22Rv1 (cell line): ENCODE measurements around the gene MTCH1.

Experiments
- ZFX ChIP-seq: fragments of 450-650 bp; IDR thresholded peaks from 2 replicates; pipeline ENCODE4 v1.6.1; 2017; ENCODE audit warnings: antibody characterized with exemption, borderline replicate concordance
- TF ChIP-seq, protein P1 (sequence below): fragments of 450-650 bp; IDR thresholded peaks from 2 replicates; pipeline ENCODE4 v1.5.1; 2017; ENCODE audit warnings: mild to moderate bottlenecking

DNA sequence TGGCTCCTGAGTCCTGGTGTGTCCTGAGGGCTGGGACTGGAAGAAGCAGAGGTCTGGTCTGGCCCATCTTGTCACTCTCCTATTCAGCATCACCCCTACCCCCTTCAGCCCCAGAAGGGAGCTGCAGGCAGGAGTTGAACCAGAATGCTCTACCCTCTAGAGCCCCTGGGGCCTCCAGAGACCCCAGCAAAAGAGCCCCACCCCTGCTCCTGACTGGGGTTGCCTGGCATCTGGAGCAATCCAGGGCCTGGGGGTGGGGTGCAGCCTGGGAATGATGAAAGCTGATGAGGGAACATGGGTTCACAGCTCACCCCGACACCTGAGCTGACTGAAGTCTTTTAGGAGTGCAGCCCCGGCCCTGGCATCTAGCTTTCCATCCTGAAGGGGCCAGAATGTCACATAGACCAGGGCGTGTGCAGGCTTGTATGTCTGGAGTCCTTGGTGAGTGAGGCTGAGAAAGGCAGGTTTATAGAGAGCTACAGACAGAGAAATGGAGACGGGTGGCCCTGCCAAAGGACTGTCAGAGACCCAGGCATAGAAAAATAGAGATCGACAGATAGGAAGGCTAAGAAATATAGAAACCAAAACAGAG is 31.7 kb upstream of the MTCH1 start:
- TF ChIP-seq, protein P1, sequence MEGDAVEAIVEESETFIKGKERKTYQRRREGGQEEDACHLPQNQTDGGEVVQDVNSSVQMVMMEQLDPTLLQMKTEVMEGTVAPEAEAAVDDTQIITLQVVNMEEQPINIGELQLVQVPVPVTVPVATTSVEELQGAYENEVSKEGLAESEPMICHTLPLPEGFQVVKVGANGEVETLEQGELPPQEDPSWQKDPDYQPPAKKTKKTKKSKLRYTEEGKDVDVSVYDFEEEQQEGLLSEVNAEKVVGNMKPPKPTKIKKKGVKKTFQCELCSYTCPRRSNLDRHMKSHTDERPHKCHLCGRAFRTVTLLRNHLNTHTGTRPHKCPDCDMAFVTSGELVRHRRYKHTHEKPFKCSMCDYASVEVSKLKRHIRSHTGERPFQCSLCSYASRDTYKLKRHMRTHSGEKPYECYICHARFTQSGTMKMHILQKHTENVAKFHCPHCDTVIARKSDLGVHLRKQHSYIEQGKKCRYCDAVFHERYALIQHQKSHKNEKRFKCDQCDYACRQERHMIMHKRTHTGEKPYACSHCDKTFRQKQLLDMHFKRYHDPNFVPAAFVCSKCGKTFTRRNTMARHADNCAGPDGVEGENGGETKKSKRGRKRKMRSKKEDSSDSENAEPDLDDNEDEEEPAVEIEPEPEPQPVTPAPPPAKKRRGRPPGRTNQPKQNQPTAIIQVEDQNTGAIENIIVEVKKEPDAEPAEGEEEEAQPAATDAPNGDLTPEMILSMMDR: no peak
- no peak for TF ChIP-seq ZFX
